C4-2B (cell line): ENCODE measurements around the gene ENTPD6.

ENCODE experiments used
- CTCF ChIP-seq: fragments of 450-650 bp; conservative IDR thresholded peaks from 2 replicates; pipeline ENCODE4 v1.5.1; 2017; ENCODE audit warnings: mild to moderate bottlenecking
- ZFX ChIP-seq: fragments of 450-650 bp; IDR thresholded peaks from 2 replicates; pipeline ENCODE4 v1.6.1; 2017

DNA sequence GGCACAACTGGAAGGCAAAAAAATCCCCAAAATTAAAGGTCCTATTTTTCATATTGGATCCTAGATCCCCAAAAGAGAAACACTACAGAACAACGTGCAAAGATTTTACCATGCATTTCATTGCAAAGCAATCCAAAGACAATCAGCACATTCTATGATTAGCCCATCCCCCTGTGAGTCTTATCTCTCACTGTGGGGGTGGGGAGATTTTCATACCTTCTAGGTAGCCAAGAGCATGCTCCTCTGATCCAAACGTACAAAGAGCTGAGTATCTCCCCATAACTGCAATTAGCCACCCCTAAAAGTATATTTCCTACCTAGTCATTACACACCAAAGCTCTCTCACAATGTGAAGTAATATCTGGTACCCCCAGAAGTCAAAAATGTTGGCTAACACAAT, 22.2 kb upstream of the ENTPD6 start:
- TF ChIP-seq CTCF (no peak), ZFX (no peak)
